ENCODE measurements around the gene SNX27. TPM values are rescaled to one million over a fixed set of nuclear protein-coding genes. Genes with fewer than 3 reads are reported as not detected.

The SNX27 gene
- total RNA-seq, 4 donors from 2014 or later, result 48.1 to 61.1 (median 53.8) TPM

DNA sequence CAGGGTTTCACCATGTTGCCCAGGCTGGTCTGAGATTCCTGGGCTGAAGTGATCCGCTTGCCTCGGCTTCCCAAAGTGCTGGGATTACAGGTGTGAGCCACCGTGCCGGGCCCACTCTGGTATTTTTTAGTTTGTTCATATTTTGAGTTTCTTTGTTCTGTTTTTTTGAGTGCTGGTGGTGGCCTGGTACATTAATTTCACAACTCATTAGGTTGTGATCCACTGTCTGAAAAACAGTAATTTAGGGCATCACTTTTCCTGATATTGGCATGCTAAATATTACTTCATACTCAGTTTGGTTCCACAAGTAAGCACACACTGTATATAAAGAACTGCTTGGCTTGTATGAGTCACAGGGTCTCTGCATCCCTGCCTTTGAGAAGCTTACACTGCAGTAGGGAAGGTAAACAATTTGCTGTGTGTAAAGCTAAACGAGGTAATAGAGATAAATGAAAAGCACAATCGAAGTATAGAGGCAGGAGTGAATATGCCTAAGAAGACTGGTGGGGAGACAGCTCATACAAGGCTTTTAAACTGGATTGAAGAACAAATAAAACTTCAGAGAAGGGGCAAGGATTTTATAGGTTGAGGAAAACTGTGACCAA is 7.7 kb downstream of the SNX27 start:
- peaks cover 5 to 86% (median 17%) of the 10 kb centered on the region in 3 donors for H3K4me1 ChIP-seq
- H3K27me3 ChIP-seq, result no peaks in the 10 kb centered on the region
- TF ChIP-seq POLR2AphosphoS5 (IDR thresholded peaks at IDR 0.05) (no peak), EP300 (IDR thresholded peaks at IDR 0.05) (no peak), POLR2A (IDR thresholded peaks at IDR 0.05) (no peak)
- TF ChIP-seq, protein P1, sequence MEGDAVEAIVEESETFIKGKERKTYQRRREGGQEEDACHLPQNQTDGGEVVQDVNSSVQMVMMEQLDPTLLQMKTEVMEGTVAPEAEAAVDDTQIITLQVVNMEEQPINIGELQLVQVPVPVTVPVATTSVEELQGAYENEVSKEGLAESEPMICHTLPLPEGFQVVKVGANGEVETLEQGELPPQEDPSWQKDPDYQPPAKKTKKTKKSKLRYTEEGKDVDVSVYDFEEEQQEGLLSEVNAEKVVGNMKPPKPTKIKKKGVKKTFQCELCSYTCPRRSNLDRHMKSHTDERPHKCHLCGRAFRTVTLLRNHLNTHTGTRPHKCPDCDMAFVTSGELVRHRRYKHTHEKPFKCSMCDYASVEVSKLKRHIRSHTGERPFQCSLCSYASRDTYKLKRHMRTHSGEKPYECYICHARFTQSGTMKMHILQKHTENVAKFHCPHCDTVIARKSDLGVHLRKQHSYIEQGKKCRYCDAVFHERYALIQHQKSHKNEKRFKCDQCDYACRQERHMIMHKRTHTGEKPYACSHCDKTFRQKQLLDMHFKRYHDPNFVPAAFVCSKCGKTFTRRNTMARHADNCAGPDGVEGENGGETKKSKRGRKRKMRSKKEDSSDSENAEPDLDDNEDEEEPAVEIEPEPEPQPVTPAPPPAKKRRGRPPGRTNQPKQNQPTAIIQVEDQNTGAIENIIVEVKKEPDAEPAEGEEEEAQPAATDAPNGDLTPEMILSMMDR (IDR thresholded peaks at IDR 0.05), result no peak
- no peaks in the 10 kb centered on the region for H3K36me3 ChIP-seq
- peak overlapping the region; percentile 31 to 81 (median 76) for H3K27ac ChIP-seq
- WGBS, 2 donors (ENCODE audit: low coverage in 1 of 2), result 59 to 81% methylated on average over 4 to 6 of the region's 6 CpGs
- peak; percentile 41 for ATAC-seq
- no peak overlapping the region for H3K4me3 ChIP-seq
- no peaks in the 10 kb centered on the region for H3K9me3 ChIP-seq

- Histone ChIP-seq H3K36me3 (no peaks in the 10 kb centered on the region), H3K4me1 (peaks cover 5 to 86% (median 17%) of the 10 kb centered on the region in 3 donors), H3K27me3 (no peaks in the 10 kb centered on the region), H3K27ac (peak overlapping the region; percentile 31 to 81 (median 76)), H3K9me3 (no peaks in the 10 kb centered on the region), H3K4me3 (no peak overlapping the region)
- no peak for TF ChIP-seq EP300 (IDR thresholded peaks at IDR 0.05)
- TF ChIP-seq POLR2A (IDR thresholded peaks at IDR 0.05), result no peak
- peak; percentile 24 for TF ChIP-seq POLR2AphosphoS5 (IDR thresholded peaks at IDR 0.05)
- TF ChIP-seq, protein P1 (IDR thresholded peaks at IDR 0.05), result no peak
- whole genome bisulfite sequencing, 2 donors (ENCODE audit: low coverage in 1 of 2), result 26 to 31% methylated on average over 2 of the region's 2 CpGs
- peak; percentile 65 for ATAC-seq
These were observed 8.4 kb downstream of the SNX27 start for GRCh38 chr1:151620286-151620685.

- H3K9me3 ChIP-seq, result no peaks in the 10 kb centered on the region
- H3K27me3 ChIP-seq, result no peaks in the 10 kb centered on the region
- H3K4me3 ChIP-seq, result no peak overlapping the region
- no peak for ATAC-seq
- H3K36me3 ChIP-seq, result no peaks in the 10 kb centered on the region
- 9 to 24% methylated on average over 2 of the region's 2 CpGs for WGBS, 2 donors (ENCODE audit: low coverage in 1 of 2)
- peak overlapping the region; percentile 31 to 81 (median 76) for H3K27ac ChIP-seq
- H3K4me1 ChIP-seq, result peaks cover 5 to 78% (median 17%) of the 10 kb centered on the region in 3 donors
- no peak for TF ChIP-seq POLR2A (IDR thresholded peaks at IDR 0.05)
- no peak for TF ChIP-seq POLR2AphosphoS5 (IDR thresholded peaks at IDR 0.05)
- TF ChIP-seq, protein P1 (IDR thresholded peaks at IDR 0.05), result no peak
These were observed 9.5 kb downstream of the SNX27 start for GRCh38 chr1:151621351-151621750.

DNA sequence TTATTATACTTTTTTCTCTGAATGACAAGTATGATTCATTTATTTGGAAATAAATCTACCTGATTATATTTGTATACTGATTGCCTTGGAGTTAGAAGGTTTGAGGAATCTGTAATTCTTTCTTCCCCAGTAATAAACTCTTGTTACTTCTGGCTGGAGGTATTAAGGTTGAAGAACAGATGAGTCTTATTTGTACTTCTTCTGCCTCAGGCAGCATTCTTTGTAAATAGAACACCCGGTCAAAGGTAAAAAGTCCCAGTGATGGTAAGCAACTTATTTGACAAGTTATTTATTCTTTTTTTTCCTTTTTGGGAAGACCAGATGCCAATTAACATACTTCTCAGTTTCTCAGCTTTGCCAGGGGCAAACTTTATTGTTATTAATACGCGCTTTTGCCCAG is 12.9 kb downstream of the SNX27 start:
- 86 to 91% methylated on average over 3 of the region's 3 CpGs for WGBS, 2 donors (ENCODE audit: low coverage in 1 of 2)
- H3K36me3 ChIP-seq, result peaks cover 0 to 8% of the 10 kb centered on the region in 2 donors
- no peaks in the 10 kb centered on the region for H3K9me3 ChIP-seq
- H3K4me1 ChIP-seq, result peaks cover under 1 to 51% (median 9%) of the 10 kb centered on the region in 3 donors
- H3K27ac ChIP-seq, result no peak overlapping the region
- ATAC-seq, result no peak
- no peaks in the 10 kb centered on the region for H3K27me3 ChIP-seq
- TF ChIP-seq EP300 (IDR thresholded peaks at IDR 0.05) (no peak), POLR2AphosphoS5 (IDR thresholded peaks at IDR 0.05) (no peak), POLR2A (IDR thresholded peaks at IDR 0.05) (no peak)
- TF ChIP-seq, protein P1 (IDR thresholded peaks at IDR 0.05), result no peak
- H3K4me3 ChIP-seq, result no peak overlapping the region

DNA sequence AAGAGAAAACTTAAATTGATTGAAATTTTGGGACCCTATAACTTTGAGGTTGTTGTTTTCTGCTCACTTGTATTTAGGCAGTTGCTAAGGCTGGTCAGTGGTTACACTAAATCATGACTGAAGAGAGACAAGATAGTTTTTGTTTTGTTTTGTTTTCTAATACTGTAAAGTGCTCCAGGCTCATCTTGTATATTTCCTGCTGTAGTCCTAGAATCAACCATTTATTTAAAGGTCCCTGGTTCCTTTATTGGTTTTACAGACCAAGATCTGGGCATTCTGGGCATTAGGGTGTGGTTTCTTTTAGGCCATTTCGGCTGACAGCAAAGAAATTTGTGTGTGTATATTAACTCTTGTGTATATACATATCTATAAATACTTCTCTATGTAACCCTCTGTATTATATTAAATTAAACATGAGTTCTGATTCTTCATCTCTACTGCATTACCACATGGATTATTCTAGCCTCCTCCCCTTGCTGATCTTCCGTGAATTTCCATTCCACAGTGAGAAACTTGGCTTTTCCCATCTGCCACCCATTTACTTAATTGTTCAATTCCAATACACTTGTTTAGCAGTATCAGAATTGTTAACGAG is 15.0 kb downstream of the SNX27 start:
- WGBS, 2 donors (ENCODE audit: low coverage in 1 of 2), result 78 to 84% methylated on average over 2 to 3 of the region's 3 CpGs
- ATAC-seq, result no peak

More for the DNA sequence above, 15.0 kb downstream of the SNX27 start:
- H3K9me3 ChIP-seq, result no peaks in the 10 kb centered on the region
- H3K27me3 ChIP-seq, result no peaks in the 10 kb centered on the region
- H3K4me1 ChIP-seq, result peaks cover 0 to 42% (median 0%) of the 10 kb centered on the region in 3 donors
- peak overlapping the region in 1 of 4 donors; percentile 26 for H3K27ac ChIP-seq
- no peak for TF ChIP-seq POLR2A (IDR thresholded peaks at IDR 0.05)
- no peak for TF ChIP-seq POLR2AphosphoS5 (IDR thresholded peaks at IDR 0.05)
- TF ChIP-seq EP300 (IDR thresholded peaks at IDR 0.05), result no peak
- TF ChIP-seq, protein P1 (IDR thresholded peaks at IDR 0.05), result no peak
- H3K36me3 ChIP-seq, result peaks cover 0 to 8% of the 10 kb centered on the region in 2 donors
- H3K4me3 ChIP-seq, result no peak overlapping the region
